HepG2 (cell line): ENCODE data around the gene UTP25. TPM values are rescaled to one million over a fixed set of nuclear protein-coding genes. Genes with fewer than 3 reads are reported as not detected.

Experiments
- ATAC-seq: fragments of 200-7000 bp; cut with Tn5 transposase; 3 replicates; pipeline ENCODE4 v1.9.1; 2020; ENCODE audit warnings: mild to moderate bottlenecking, moderate library complexity
- BruUV-seq: library from RNA; stranded (reverse); fragments of 400-500 nt; replicated peaks from 2 replicates; lab custom pipeline; 2021; lab: Mats Ljungman, UMichigan
- CTCF ChIA-PET: fragments of 300-600 bp; formaldehyde crosslinking; extraction: SDS; loops from one replicate; lab custom pipeline; 2021; ENCODE audit warnings: low total read pairs, inconsistent platforms, low intra/inter-chr PET ratio; lab: Yijun Ruan, JAX
- POLR2A ChIA-PET: fragments of 350-600 bp; sonication (Branson Sonifier 250); formaldehyde crosslinking; loops from one replicate; lab custom pipeline; 2020; ENCODE audit warnings: antibody characterized with exemption, inconsistent platforms; lab: Yijun Ruan, JAX
- DNase-seq: peaks from one replicate; pipeline ENCODE4 v3.0.0-alpha.2; 2015; ENCODE audit warnings: low spot score
- FAIRE-seq: peaks from 3 replicates; lab custom pipeline; 2011; peaks lifted over from hg19 to GRCh38; lab: Jason Lieb, UNC
- H2AFZ ChIP-seq: one replicate; pipeline ENCODE4 v1.6.1; 2011; ENCODE audit warnings: low read length, inconsistent platforms
- H3K27ac ChIP-seq: fragments of 300-600 bp; 3 replicates; pipeline ENCODE4 v1.8.0; 2011; ENCODE audit warnings: mixed run types, mild to moderate bottlenecking, mixed read lengths, low read length, inconsistent platforms; ENCODE audit not compliant: insufficient read depth; ENCODE audit errors: extremely low read length
- H3K27me3 ChIP-seq, 2 experiments: fragments of 200-600 bp in 1 of 2; 2 replicates in 1 of 2; 3 replicates in 1 of 2; pipeline versions ENCODE4 v1.6.0 to v1.8.0; 2011; ENCODE audit warnings: low read length in 2 of 2, mild to moderate bottlenecking in 2 of 2, moderate library complexity in 2 of 2, inconsistent platforms in 1 of 2; ENCODE audit not compliant: insufficient read depth in 2 of 2, control insufficient read depth in 1 of 2
- H3K36me3 ChIP-seq, 2 experiments: fragments of 200-600 bp in 1 of 2; replicated peaks in 1 of 2; 2 replicates in 1 of 2; 3 replicates in 1 of 2; pipeline versions ENCODE4 v1.5.1 to v1.8.0; 2011; ENCODE audit warnings: low read length in 2 of 2, inconsistent platforms in 1 of 2; ENCODE audit not compliant: insufficient read depth in 2 of 2, control insufficient read depth in 1 of 2
- H3K4me1 ChIP-seq: 2 replicates; pipeline ENCODE4 v1.5.1; 2012; ENCODE audit warnings: low read length, inconsistent platforms; ENCODE audit not compliant: insufficient read depth
- H3K4me2 ChIP-seq: 2 replicates; pipeline ENCODE4 v1.6.0; 2011; ENCODE audit warnings: low read depth, low read length, inconsistent platforms
- H3K4me3 ChIP-seq, 3 experiments: fragments of 200-600 bp in 1 of 3; sonication (generic), shearing (Covaris generic) in 1 of 3; replicated peaks in 1 of 3; 2 replicates each; pipeline ENCODE4 v1.5.1; 2011 to 2016; ENCODE audit warnings: low read length in 3 of 3, inconsistent platforms in 2 of 3, low read depth in 2 of 3, mild to moderate bottlenecking in 2 of 3, control low read depth in 1 of 3, mixed read lengths in 1 of 3; ENCODE audit not compliant: insufficient read depth in 1 of 3
- H3K79me2 ChIP-seq: one replicate; pipeline ENCODE4 v1.6.1; 2011; ENCODE audit warnings: low read length, inconsistent platforms; ENCODE audit not compliant: insufficient read depth
- H3K9ac ChIP-seq: 2 replicates; pipeline ENCODE4 v1.6.0; 2011; ENCODE audit warnings: mild to moderate bottlenecking, low read depth, low read length, inconsistent platforms; ENCODE audit not compliant: insufficient read depth
- H3K9me3 ChIP-seq: 2 replicates; pipeline ENCODE4 v1.5.1; 2012; ENCODE audit warnings: mild to moderate bottlenecking, low read length
- H4K20me1 ChIP-seq: 2 replicates; pipeline ENCODE4 v1.6.0; 2011; ENCODE audit warnings: inconsistent platforms, mild to moderate bottlenecking, low read length, moderate library complexity; ENCODE audit not compliant: insufficient read depth
- AKNA ChIP-seq: sonication (generic); formaldehyde crosslinking; IDR thresholded peaks from 2 replicates; pipeline ENCODE4 v1.4.0; 2020; ENCODE audit warnings: missing genetic modification reagents, borderline replicate concordance
- CREB3 ChIP-seq: sonication (generic); formaldehyde crosslinking; IDR thresholded peaks from 2 replicates; pipeline ENCODE4 v1.5.0; 2020; ENCODE audit warnings: missing genetic modification reagents
- CSRNP2 ChIP-seq: sonication (generic); formaldehyde crosslinking; conservative IDR thresholded peaks from 2 replicates; pipeline ENCODE4 v1.8.0; 2022; ENCODE audit warnings: low read depth, missing genetic modification reagents
- EED ChIP-seq: sonication (generic); formaldehyde crosslinking; IDR thresholded peaks from 2 replicates; pipeline ENCODE4 v1.5.0; 2020; ENCODE audit warnings: mild to moderate bottlenecking, missing genetic modification reagents
- HCFC1 ChIP-seq: fragments of 150-350 bp; IDR thresholded peaks from 2 replicates; pipeline ENCODE4 v1.6.1; 2014; ENCODE audit warnings: low read depth, low read length
- JUND ChIP-seq: sonication (generic); formaldehyde crosslinking; IDR thresholded peaks from 2 replicates; pipeline ENCODE4 v1.8.0; 2022; ENCODE audit warnings: mild to moderate bottlenecking, missing genetic modification reagents
- MAFK ChIP-seq, 2 experiments: IDR thresholded peaks in 1 of 2; conservative IDR thresholded peaks in 1 of 2; 2 replicates each; pipeline ENCODE4 v1.6.1; 2011; ENCODE audit warnings: improper control_type of control experiment in 2 of 2, low read length in 2 of 2
- MED1 ChIP-seq: sonication (generic); formaldehyde crosslinking; IDR thresholded peaks from 2 replicates; pipeline ENCODE4 v1.4.0; 2020; ENCODE audit warnings: missing genetic modification reagents
- RBAK ChIP-seq: sonication (generic); formaldehyde crosslinking; IDR thresholded peaks from 2 replicates; pipeline ENCODE4 v1.5.1; 2020; ENCODE audit warnings: mild to moderate bottlenecking, missing genetic modification reagents
- SMAD1 ChIP-seq: sonication (generic); formaldehyde crosslinking; IDR thresholded peaks from 2 replicates; pipeline ENCODE4 v1.4.0; 2020; ENCODE audit warnings: missing genetic modification reagents, low read depth, mild to moderate bottlenecking, borderline replicate concordance
- STAT5B ChIP-seq: sonication (generic); formaldehyde crosslinking; IDR thresholded peaks from 2 replicates; pipeline ENCODE4 v1.4.0; 2020; ENCODE audit warnings: missing genetic modification reagents
- U2AF1 ChIP-seq: fragments of 200-400 bp; formaldehyde crosslinking; optimal IDR thresholded peaks from 2 replicates; pipeline ENCODE3; 2017; ENCODE audit warnings: mild to moderate bottlenecking, low read depth, low read length
- ZEB1 ChIP-seq: IDR thresholded peaks from 2 replicates; pipeline ENCODE4 v1.6.1; 2012; ENCODE audit warnings: mild to moderate bottlenecking, low read depth, inconsistent platforms; ENCODE audit not compliant: insufficient replicate concordance
- ZNF713 ChIP-seq: sonication (generic); formaldehyde crosslinking; IDR thresholded peaks from 2 replicates; pipeline ENCODE4 v1.4.0; 2020; ENCODE audit warnings: mild to moderate bottlenecking, missing genetic modification reagents
- ZNF780A ChIP-seq: sonication (generic); formaldehyde crosslinking; IDR thresholded peaks from 2 replicates; pipeline ENCODE4 v1.8.0; 2022; ENCODE audit warnings: mild to moderate bottlenecking, missing genetic modification reagents, moderate library complexity
- WGBS: methylation state at CpG from one replicate; pipeline ENCODE4 v1.1.6; 2017; ENCODE audit warnings: low lambda C conversion rate; 5-methylcytosine and 5-hydroxymethylcytosine counted together
- in situ Hi-C: cut with HindIII; loops from 2 replicates; pipeline ENCODE4 v1.10.0; 2017; ENCODE audit warnings: low pct_unique_long_range_greater_than_20kb; ENCODE audit not compliant: extremely low pct_ligation_motif_present
- intact Hi-C: fragments of 100-400 bp; cut with micrococcal nuclease; formaldehyde crosslinking; loops from one replicate; pipeline ENCODE4 v1.10.0; 2022; ENCODE audit not compliant: unreplicated experiment
- polyA plus RNA-seq, 8 experiments: library from polyadenylated mRNA; depleted of rRNA in 3 of 8; stranded (reverse) in 7 of 8; unstranded in 1 of 8; fragments of >200 nt; fragmentation: Illumina TruSeq in 4 of 8; extraction: Trizol in 4 of 8; gene quantifications; 2 replicates each; pipeline versions ENCODE4 v1.2.1 to v1.2.3, GENCODE V29; 2011 to 2016; ENCODE audit warnings: low read depth in 4 of 8, missing spikeins in 1 of 8, mixed read lengths in 1 of 8; ENCODE audit not compliant: insufficient read depth in 1 of 8
- total RNA-seq, 5 experiments: library from RNA; depleted of rRNA; stranded (reverse); fragments of >200 nt; fragmentation: Illumina TruSeq; extraction: Trizol; gene quantifications; 2 replicates each; pipeline ENCODE4 v1.2.3, GENCODE V29; 2016; ENCODE audit warnings: low read depth in 1 of 5

UTP25 gene
- total and polyA plus RNA-seq, 2 of the 13 experiments (the other 11 are each of a cell fraction or from before 2014, with no cell fraction given): 4.8 to 5.7 TPM

GRCh38 chr1:209802780-209803152, 25.0 kb upstream of the UTP25 start:
- Histone ChIP-seq H3K27ac (no peak overlapping the region), H3K9ac (no peak overlapping the region), H3K79me2 (no peaks in the 10 kb centered on the region), H3K4me1 (no peaks in the 10 kb centered on the region), H4K20me1 (no peaks in the 10 kb centered on the region), H2AFZ (no peak overlapping the region), H3K4me3 (no peak overlapping the region), H3K27me3 (peaks cover 1 to 11% of the 10 kb centered on the region in 2 experiments; a peak in 1 of 5 replicates), H3K4me2 (no peak overlapping the region), H3K9me3 (no peaks in the 10 kb centered on the region), H3K36me3 (no peaks in the 10 kb centered on the region)
- ATAC-seq (no peak), FAIRE-seq (no peak), DNase-seq (no peak)
- TF ChIP-seq ZNF780A (CRISPR knock-in tag) (no peak), ZEB1 (no peak), CSRNP2 (CRISPR knock-in tag) (no peak), U2AF1 (no peak), STAT5B (no peak), RBAK (CRISPR knock-in tag) (no peak), CREB3 (CRISPR knock-in tag) (no peak), ZNF713 (CRISPR knock-in tag) (no peak), JUND (CRISPR knock-in tag) (no peak), MAFK (conservative IDR thresholded peaks at IDR 0.05 in 1 of 2, IDR thresholded peaks at IDR 0.05 in 1 of 2; ENCODE audit: low read length in 2 of 2) (no peak), HCFC1 (no peak), SMAD1 (no peak), MED1 (CRISPR knock-in tag) (no peak), EED (CRISPR knock-in tag) (no peak), AKNA (CRISPR knock-in tag) (no peak)
- no TSS peak for BruUV-seq
- CTCF ChIA-PET: no interaction called here
- 8% methylated on average over 4 of the region's 4 CpGs for WGBS
- intact Hi-C loops (no loop called here), in situ Hi-C loops (no loop called here)
- POLR2A ChIA-PET: no interaction called here
